VCaP (cell line): Measurements from ENCODE around the gene GPHB5.
"Not testable (repeated sequence)": the region's sequence is repeated elsewhere in the genome, so short reads cannot be mapped to it uniquely, and the experiment has no call there.

ENCODE experiments used
- H3K27ac ChIP-seq: fragments of 450-650 bp; 2 replicates; pipeline ENCODE4 v1.5.1; 2017
- TF ChIP-seq, protein P1 (sequence below): fragments of 450-650 bp; conservative IDR thresholded peaks from 2 replicates; pipeline ENCODE4 v1.5.1; 2017; ENCODE audit warnings: mild to moderate bottlenecking, moderate library complexity

Gene GPHB5

DNA sequence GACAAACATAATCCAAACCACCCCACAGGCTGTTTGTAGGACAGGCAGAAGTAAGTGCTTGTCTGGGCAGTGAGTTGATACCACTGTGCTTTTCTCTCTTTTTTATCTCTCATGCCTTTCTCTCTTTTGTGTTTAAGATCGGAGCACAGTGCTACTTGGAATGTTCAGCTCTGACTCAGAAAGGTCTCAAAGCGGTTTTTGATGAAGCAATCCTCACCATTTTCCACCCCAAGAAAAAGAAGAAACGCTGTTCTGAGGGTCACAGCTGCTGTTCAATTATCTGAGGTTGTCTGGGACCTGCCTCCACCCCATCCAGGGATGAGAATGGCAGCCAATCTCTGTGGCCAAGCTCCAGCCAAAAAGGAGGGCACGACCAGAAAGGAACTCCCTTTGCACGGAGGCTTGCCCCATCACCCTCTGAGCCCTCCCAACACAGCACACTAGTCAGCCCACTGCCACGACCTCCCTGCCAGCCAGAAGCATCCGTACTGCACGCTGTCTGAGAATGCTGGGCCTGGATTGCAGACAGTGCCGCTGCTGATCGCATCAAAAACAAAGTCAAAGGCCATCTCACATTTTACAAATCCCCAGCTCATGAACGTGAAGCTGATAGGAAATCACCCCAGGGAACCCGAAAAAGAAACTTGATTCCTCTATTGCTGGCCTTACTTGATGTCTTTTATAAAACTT, 27.8 kb downstream of the GPHB5 start:
- TF ChIP-seq, protein P1, sequence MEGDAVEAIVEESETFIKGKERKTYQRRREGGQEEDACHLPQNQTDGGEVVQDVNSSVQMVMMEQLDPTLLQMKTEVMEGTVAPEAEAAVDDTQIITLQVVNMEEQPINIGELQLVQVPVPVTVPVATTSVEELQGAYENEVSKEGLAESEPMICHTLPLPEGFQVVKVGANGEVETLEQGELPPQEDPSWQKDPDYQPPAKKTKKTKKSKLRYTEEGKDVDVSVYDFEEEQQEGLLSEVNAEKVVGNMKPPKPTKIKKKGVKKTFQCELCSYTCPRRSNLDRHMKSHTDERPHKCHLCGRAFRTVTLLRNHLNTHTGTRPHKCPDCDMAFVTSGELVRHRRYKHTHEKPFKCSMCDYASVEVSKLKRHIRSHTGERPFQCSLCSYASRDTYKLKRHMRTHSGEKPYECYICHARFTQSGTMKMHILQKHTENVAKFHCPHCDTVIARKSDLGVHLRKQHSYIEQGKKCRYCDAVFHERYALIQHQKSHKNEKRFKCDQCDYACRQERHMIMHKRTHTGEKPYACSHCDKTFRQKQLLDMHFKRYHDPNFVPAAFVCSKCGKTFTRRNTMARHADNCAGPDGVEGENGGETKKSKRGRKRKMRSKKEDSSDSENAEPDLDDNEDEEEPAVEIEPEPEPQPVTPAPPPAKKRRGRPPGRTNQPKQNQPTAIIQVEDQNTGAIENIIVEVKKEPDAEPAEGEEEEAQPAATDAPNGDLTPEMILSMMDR = no peak
- H3K27ac ChIP-seq = no peak overlapping the region

DNA sequence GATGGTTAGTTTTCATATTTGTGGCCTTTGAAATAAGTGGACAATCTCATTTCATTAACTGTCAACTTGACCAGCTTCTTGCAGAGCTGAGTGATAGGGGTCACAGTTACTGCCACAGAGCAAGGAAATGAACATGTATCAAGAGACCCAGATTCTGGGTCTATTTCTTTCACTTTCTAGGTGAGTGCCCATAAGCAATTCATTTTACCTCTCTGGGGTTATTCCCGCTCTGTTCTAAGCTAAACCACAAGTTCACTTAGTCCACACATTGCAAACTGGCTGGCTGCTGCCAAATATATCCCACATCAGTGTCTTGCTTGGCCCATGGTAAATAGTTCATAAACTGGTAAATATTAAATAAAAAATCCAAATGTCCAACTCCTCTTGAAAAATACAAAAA, 29.9 kb downstream of the GPHB5 start:
- TF ChIP-seq, protein P1 = no peak
- H3K27ac ChIP-seq = no peak overlapping the region

- no peak overlapping the region for H3K27ac ChIP-seq
- TF ChIP-seq, protein P1 = no peak
Observed at GRCh38 chr14:63287666-63288483, 30.9 kb downstream of the GPHB5 start.

DNA sequence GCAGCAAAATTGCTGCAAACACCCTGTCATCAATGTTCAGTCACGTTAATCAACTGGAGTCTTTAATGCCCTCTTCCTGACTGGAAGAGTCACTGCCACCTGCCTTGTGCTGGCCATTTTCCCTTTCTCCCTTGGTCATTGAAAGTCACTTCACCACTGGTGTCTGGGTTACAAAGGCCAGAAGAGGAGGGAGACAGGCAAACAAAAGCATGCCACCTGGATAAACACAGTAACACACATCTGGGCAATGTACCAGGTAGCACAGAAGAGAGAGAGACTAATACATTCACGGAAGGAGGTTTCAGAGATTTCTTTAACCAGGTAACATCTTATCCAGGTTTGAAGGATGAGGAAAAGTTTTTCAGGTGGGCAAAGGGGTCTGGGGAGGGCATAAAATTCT, 32.7 kb downstream of the GPHB5 start:
- peak overlapping the region; percentile 21; the same call in 1 of the 2 replicates for H3K27ac ChIP-seq
- TF ChIP-seq, protein P1 = no peak

- TF ChIP-seq, protein P1 = no peak
- no peak overlapping the region for H3K27ac ChIP-seq
Observed at GRCh38 chr14:63283884-63284248, 34.9 kb downstream of the GPHB5 start.

GRCh38 chr14:63282997-63283883, 35.5 kb downstream of the GPHB5 start:
- TF ChIP-seq, protein P1 = no peak
- no peak overlapping the region for H3K27ac ChIP-seq

GRCh38 chr14:63279933-63280332, 38.8 kb downstream of the GPHB5 start:
- not testable (repeated sequence) for H3K27ac ChIP-seq
